KG1 (cell line): ENCODE data around the gene MTM1.

Experiments
- DNase-seq: peaks from one replicate; lab custom pipeline; 2025; lab: John Stamatoyannopoulos, UW

Gene MTM1

DNA sequence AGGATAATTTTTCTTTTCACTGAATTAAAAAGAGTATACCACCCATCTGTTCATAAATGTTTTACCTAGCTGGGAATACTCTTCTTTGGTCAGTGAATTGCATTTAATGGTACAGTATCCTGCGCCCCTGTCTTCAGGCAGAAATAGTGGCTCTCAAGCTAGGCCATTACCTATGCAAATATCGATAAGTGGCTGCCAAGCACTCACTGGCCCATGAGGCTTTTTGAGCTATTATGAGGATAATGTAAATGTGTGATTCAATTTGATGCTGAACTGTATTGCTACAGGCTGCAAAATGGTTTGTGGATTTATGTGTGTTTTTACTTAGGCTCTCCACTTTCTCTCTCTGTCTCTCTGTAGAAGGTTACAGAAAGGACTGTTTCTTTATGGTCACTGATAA is 94.7 kb downstream of the MTM1 start:
- no peak for DNase-seq

DNA sequence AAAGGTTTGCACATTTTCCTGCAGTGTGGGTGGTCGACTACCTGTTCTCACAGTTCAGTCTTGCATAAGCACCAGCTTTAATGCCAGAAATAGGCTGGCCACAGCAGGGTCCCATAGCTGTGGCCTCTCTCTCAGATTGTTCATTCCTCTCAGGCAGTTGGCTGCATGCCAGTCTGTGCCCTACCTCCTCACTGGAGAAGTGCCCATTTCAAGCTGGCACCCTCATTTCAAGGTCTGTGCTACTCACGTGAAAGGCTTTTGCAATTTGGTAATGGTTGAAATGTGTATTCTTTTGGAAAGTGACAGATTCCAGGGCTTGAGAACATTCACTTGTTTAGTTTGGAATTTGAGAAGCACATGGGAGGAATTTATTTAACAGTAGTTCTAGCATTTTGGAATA is 95.9 kb downstream of the MTM1 start:
- DNase-seq = no peak

- DNase-seq = no peak
Measured at GRCh38 chrX:150676221-150676620, 107.8 kb downstream of the MTM1 start.

DNA sequence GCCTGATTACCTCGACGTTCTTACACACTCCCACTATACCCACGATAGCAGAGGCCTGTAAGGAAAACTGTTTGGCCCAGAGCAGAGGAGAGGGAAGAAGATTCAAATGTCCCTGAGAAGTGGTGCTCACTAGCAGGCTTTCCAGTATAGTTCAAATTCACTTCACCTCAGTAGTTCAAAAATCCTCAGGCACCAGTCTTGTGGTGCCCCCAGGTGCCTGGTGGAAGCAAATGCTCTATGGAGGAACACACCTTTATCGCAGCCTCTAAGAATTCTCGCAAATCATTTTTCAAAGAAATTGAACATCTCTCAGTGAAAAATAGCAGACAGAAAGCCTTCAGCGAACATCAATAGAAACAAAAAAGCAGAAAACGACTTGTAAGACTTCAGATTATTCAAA is 112.6 kb downstream of the MTM1 start:
- DNase-seq = no peak

DNA sequence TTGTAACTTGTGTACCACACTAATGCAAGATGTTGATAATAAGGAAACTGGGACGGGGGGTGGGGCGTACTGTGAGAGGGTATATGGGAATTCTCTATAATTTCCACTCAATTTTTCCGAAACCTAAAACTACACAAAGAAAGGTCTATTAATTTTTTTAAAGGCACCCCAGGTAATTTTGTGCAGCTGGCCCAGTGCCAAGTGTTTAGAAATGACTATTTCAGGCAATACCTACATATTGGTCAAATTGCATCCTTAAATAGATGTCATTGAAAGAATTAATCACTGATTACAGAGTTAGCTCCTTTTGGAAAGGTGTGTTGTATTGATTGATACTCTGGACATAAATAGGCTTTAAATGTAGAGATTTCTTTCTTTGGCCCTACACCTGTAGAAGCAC is 114.7 kb downstream of the MTM1 start:
- no peak for DNase-seq

- peak; percentile 10 for DNase-seq
Measured at GRCh38 chrX:150683536-150684146, 115.2 kb downstream of the MTM1 start.

GRCh38 chrX:150688911-150689451 is 120.6 kb downstream of the MTM1 start:
- DNase-seq = no peak

- DNase-seq = no peak
Measured at GRCh38 chrX:150690126-150690525, 121.7 kb downstream of the MTM1 start.

DNA sequence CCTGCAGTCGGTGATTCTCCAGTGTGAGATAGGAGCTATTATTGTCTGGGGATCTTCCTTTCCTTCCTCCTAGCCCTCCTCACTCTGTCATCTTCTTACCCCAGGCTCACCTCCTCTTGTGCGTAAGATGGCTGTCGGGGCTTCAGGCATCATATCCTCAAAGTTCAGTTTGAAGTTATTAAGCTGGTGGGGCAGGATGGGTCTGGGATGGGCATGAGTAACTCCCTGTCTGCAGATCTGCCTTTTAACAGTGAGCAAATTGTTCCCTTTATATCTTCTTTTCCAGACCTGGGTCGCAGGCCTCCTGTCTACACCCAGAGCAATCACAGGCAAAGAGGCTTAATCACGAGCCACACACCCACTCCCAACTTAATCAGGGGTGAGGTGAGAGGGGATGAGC is 123.9 kb downstream of the MTM1 start:
- DNase-seq = no peak

DNA sequence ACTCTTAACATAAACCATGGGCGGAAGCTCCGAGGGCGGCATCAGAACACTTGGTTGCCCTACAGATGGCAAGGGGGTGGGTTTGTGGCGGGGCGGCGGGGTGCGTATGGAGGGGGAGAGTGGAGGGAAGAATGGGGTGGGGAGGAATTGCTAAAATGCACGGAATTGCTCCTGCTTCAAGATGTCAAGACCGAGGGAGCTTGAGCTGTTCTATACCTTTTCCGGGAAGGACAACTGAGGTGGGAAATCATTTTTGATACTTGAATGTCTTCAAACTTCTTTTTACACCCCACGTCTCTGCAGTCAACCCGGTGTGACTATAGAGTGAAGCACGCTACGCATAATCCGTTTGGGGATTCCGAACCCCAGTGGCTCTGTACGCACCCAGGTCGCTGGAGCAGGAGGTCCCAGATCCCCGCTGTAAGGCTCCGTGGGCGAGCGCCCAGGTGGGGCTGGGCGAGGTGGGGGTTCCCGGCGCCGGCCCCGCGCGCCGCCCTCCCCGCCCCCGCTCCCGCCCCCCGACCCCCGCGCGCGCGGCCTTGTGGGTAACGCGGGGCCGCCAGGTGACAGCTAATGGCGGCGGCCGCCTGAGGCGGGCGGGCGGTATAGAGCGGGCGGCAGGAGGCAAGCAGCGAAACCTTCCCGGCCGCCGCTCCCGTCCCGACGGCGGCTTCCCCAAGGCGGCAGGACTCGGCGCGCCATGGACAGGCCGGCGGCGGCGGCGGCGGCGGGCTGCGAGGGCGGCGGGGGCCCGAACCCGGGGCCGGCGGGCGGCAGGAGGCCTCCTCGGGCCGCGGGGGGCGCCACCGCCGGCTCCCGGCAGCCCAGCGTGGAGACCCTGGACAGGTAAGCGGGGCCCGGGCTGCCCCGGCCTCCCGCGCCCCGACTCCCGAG is 124.7 kb downstream of the MTM1 start, which contains the start of gene MTMR1:
TSS of gene MTMR1 (plus strand) at position 566 of the 894 bp plus-strand sequence. CDS start at position 701, 135 bp downstream.
- DNase-seq = no peak

- DNase-seq = peak; percentile 3
Measured at GRCh38 chrX:150693725-150694574, 125.5 kb downstream of the MTM1 start.

DNA sequence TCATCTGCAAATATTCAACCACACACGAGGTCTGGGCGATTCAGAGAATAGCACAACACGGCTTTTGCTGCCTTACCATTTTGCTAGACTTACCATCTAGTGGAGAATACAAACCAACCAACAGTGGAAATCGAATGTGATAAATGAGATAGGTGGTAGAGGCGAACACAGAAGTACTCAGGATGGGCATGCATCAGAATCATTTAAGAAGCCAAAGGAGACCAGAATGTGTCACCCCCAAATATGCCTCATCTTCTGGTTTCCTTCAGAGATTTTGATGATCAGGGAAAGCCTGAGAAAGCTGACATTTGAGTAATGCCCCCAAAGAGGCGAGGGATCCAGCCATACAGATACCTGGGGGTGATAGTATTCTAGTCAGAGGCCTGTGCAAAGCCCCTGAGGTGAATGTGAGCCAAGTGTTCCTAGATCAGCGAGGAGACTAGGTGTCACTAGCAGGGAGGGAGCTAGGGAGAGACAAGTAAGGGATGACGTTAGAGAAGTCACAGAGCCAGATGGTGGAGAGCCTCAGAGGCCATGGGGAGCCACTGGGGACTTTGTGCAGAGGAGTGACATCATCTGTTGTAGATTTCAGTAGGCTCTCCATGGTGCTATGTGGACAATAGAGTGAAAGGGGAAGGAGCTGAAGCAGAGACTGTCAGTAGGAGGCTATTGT is 126.5 kb downstream of the MTM1 start:
- no peak for DNase-seq

DNA sequence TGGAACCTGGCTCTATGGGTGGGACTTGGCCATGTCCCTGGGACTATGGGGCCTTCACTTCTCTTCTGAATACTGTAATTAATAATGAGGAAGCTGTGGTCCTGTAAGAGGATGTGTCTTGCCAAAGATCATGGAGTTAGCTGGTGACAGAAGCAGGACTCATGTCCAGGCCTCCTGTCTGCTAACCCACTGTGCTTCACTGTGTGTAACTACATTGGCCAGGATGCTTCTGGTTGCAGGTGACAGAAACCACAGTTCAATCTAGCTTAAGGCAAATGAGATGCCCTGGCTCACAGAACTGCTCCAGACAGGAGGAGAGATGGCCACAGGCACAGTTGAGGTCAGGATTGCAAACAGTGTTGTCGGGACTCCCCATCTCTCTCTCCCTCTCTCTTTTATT is 127.9 kb downstream of the MTM1 start:
- DNase-seq = no peak

DNA sequence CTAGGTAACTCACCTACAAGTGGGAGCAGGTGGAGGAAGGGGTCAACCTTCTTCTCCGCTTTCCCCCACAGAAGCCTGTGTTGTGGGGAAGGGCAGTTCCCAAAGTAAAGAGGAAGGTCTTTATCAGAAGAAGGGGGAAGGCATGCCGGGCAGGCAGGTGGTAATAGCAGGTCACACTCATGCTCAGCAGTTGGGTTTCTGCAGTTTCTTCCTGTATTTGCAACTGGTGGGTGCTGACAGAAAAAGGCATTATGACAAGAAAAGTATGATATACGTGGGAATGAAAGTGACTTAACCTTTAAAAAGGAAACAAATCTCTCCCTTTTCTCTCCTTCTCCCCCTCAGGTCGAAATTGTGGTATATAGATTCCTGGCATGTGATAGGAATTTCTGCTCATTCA is 128.4 kb downstream of the MTM1 start:
- no peak for DNase-seq

GRCh38 chrX:150697641-150698040 is 129.2 kb downstream of the MTM1 start:
- no peak for DNase-seq

DNA sequence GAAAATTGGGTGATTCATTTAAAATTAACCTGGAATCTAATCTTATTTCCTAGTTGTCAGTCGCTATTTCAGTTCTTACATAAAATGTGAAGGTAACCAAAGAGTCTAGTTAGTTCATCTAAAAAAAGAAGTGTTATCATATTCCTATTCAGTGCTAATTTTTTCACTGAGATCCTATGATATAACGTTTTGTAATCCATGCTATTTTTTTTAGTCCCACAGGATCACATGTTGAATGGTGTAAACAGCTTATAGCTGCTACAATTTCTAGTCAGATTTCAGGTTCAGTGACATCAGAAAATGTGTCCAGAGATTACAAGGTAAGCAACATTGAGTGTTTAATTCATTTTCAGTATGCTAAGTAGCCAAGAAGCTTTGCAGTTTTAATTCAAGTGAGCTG is 130.6 kb downstream of the MTM1 start:
- no peak for DNase-seq

DNA sequence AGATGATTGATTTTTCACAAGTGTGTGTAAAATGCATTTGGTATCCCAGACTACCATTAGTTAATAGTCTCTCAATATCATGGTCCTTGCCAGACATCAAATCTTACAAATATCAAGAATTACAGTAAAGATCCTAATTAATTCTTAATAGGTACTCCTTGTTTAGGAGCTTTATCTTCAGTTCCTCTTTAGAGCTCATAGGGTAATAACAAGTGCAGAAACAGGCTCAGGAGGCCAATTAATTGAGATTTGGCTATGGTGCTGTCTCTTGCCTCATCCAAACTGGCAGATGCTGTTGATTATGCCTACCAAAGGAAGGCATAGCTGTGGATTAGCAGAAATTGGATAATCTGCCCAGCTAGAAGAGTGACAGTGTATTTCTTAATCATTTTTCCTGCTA is 131.7 kb downstream of the MTM1 start:
- DNase-seq = no peak

DNA sequence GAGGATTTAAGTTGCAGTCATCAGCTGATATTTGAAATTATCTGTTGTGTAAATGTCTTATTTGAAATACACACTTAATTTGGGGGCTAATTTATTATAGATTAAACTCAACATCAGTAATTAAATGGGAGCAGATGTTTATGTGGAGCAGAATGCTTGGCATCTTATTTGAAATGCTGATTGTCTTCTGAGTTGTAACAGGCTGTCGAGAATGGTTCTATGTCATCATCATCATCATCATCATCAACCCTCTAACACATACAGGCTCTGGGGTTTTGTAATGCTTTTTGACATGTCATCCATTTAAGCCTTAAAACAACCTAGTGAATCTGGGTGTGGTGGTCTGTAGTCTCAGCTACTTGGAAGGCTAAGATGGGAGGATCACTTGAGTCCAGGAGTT is 133.0 kb downstream of the MTM1 start:
- DNase-seq = no peak

DNA sequence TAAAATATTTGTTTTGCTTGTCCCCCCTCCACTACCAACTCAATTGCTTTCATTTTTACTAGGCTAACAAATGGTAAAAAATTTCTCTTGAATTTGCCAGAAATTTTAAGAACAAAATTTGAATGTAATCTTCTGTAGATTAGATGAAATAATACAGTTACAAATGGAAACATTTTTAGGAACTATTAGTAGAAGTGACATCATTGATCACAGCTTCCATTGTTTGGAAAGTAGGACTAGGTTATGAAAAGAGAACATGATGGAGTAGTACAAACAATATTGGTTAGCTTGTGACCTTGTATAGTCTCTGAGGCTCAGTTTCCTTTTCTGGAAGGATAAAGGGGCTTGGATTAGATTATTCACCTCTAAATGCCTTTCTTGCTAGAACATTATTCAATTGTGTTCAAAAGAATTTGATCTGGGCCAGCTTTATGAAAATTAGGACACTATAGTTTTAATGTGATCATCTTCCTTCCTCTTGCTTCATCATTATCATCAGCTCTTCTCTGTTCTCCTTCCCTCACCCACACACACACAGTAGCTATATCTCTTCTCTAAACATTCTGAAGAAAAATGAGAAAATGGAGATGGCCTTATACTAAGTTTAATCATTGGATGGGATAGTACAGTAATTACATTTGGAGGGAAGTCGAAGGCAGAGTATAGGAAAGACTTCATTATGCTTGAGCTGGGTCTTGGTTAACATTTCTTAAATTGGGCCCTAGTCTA is 134.7 kb downstream of the MTM1 start:
- DNase-seq = no peak

- DNase-seq = no peak
Measured at GRCh38 chrX:150703695-150703974, 135.2 kb downstream of the MTM1 start.

GRCh38 chrX:150704030-150704613 is 135.7 kb downstream of the MTM1 start:
- DNase-seq = no peak
